K562 (cell line): Measurements from ENCODE around the gene CGREF1. TPM values are rescaled to one million over a fixed set of nuclear protein-coding genes. Genes with fewer than 3 reads are reported as not detected.

Source experiments
- ATAC-seq: fragments of 200-7000 bp; cut with Tn5 transposase; 3 replicates; pipeline ENCODE4 v1.9.1; 2020; ENCODE audit warnings: moderate library complexity
- BruUV-seq: library from RNA; stranded (reverse); fragments of 400-500 nt; replicated peaks from 2 replicates; lab custom pipeline; 2021; lab: Mats Ljungman, UMichigan
- CTCF ChIA-PET: fragments of 300-600 bp; formaldehyde crosslinking; extraction: SDS; loops from one replicate; lab custom pipeline; 2021; ENCODE audit warnings: low intra/inter-chr PET ratio; lab: Yijun Ruan, JAX
- POLR2A ChIA-PET: fragments of 300-600, 350-650 bp; sonication (Branson Sonifier 250); formaldehyde crosslinking; extraction: SDS; loops from one replicate; lab custom pipeline; 2021; ENCODE audit warnings: antibody characterized with exemption, inconsistent platforms; lab: Yijun Ruan, JAX
- DNase-seq, 4 experiments: peaks; one replicate each; pipeline versions ENCODE4 v3.0.0 to v3.0.0-alpha.2; 2011 to 2018; ENCODE audit warnings: low spot score in 3 of 4, mixed read lengths in 3 of 4; ENCODE audit errors: extremely low read depth in 1 of 4
- FAIRE-seq: peaks from 2 replicates; lab custom pipeline; 2011; peaks lifted over from hg19 to GRCh38; lab: Jason Lieb, UNC
- H2AFZ ChIP-seq: 2 replicates; pipeline ENCODE4 v1.6.0; 2011; ENCODE audit warnings: low read depth, low read length, control low read depth, inconsistent platforms
- H3K27ac ChIP-seq: fragments of 200-600 bp; 3 replicates; pipeline ENCODE4 v1.8.0; 2011; ENCODE audit warnings: low read depth, mild to moderate bottlenecking, control low read depth, inconsistent platforms, low read length, moderate library complexity, mixed read lengths; ENCODE audit errors: extremely low read depth
- H3K27me3 ChIP-seq, 2 experiments: fragments of 300-600 bp in 1 of 2; 2 replicates in 1 of 2; 3 replicates in 1 of 2; pipeline versions ENCODE4 v1.6.0 to v1.8.0; 2011; ENCODE audit warnings: inconsistent platforms in 2 of 2, low read length in 2 of 2, mild to moderate bottlenecking in 1 of 2, mixed read lengths in 1 of 2, moderate library complexity in 1 of 2; ENCODE audit not compliant: control insufficient read depth in 2 of 2, insufficient read depth in 2 of 2
- H3K36me3 ChIP-seq: fragments of 300-600 bp; 3 replicates; pipeline ENCODE4 v1.8.0; 2011; ENCODE audit warnings: mild to moderate bottlenecking, low read length, inconsistent platforms; ENCODE audit not compliant: control insufficient read depth, insufficient read depth
- H3K4me1 ChIP-seq, 2 experiments: fragments of 200-600 bp in 1 of 2; replicated peaks in 1 of 2; 2 replicates in 1 of 2; 3 replicates in 1 of 2; pipeline versions ENCODE4 v1.5.1 to v1.8.0; 2011; ENCODE audit warnings: inconsistent platforms in 2 of 2, low read length in 2 of 2, mild to moderate bottlenecking in 1 of 2, mixed read lengths in 1 of 2, moderate library complexity in 1 of 2; ENCODE audit not compliant: control insufficient read depth in 2 of 2, insufficient read depth in 2 of 2
- H3K4me2 ChIP-seq: 2 replicates; pipeline ENCODE4 v1.6.1; 2011; ENCODE audit warnings: low read length, control low read depth, inconsistent platforms, mixed read lengths; ENCODE audit not compliant: insufficient read depth
- H3K4me3 ChIP-seq: fragments of 200-600 bp; sonication (generic), shearing (Covaris generic); 2 replicates; pipeline ENCODE4 v1.5.1; 2016; ENCODE audit warnings: control low read depth, inconsistent platforms
- H3K79me2 ChIP-seq: fragments of 200-600 bp; 3 replicates; pipeline ENCODE4 v1.8.0; 2011; ENCODE audit warnings: low read length, inconsistent platforms; ENCODE audit not compliant: control insufficient read depth, insufficient read depth
- H3K9ac ChIP-seq, 2 experiments: 2 replicates each; pipeline versions ENCODE4 v1.6.0 to v1.6.1; 2011; ENCODE audit warnings: low read depth in 2 of 2, low read length in 2 of 2, control low read depth in 1 of 2, inconsistent platforms in 1 of 2, mild to moderate bottlenecking in 1 of 2, mixed read lengths in 1 of 2; ENCODE audit not compliant: insufficient read depth in 1 of 2
- H3K9me1 ChIP-seq: one replicate; pipeline ENCODE4 v1.6.0; 2011; ENCODE audit warnings: inconsistent platforms, mild to moderate bottlenecking, low read length, moderate library complexity; ENCODE audit not compliant: control insufficient read depth, insufficient read depth
- H3K9me3 ChIP-seq: replicated peaks from 2 replicates; pipeline ENCODE4 v1.5.1; 2011; ENCODE audit warnings: low read depth, low read length, inconsistent platforms; ENCODE audit not compliant: control insufficient read depth, insufficient read depth
- H4K20me1 ChIP-seq: replicated peaks from 2 replicates; pipeline ENCODE4 v1.6.1; 2011; ENCODE audit warnings: low read length, inconsistent platforms, mixed read lengths; ENCODE audit not compliant: control insufficient read depth, insufficient read depth
- FOXO4 ChIP-seq: fragments of 450-650 bp; formaldehyde crosslinking; IDR thresholded peaks from 2 replicates; pipeline ENCODE4 v1.4.0; 2020; ENCODE audit warnings: mild to moderate bottlenecking, moderate library complexity
- KDM4B ChIP-seq, 2 experiments: fragments of 450-650 bp in 1 of 2; sonication (generic) in 1 of 2; IDR thresholded peaks; 2 replicates each; pipeline ENCODE4 v1.6.1; 2016 to 2017; ENCODE audit warnings: borderline replicate concordance in 2 of 2, antibody characterized with exemption in 1 of 2, low read depth in 1 of 2, mild to moderate bottlenecking in 1 of 2
- NFIC ChIP-seq: fragments of 450-650 bp; IDR thresholded peaks from 2 replicates; pipeline ENCODE4 v1.6.1; 2017; ENCODE audit warnings: mild to moderate bottlenecking, inconsistent platforms
- NONO ChIP-seq, 2 experiments: fragments of 200-400 bp in 1 of 2; fragments of 450-650 bp in 1 of 2; formaldehyde crosslinking in 1 of 2; IDR thresholded peaks; 2 replicates each; pipeline ENCODE4 v1.6.1; 2017; ENCODE audit warnings: low read depth in 2 of 2, mild to moderate bottlenecking in 2 of 2, moderate library complexity in 2 of 2, low read length in 1 of 2
- PKNOX1 ChIP-seq: fragments of 450-650 bp; IDR thresholded peaks from 2 replicates; pipeline ENCODE4 v1.6.1; 2016
- RCOR1 ChIP-seq, 2 experiments: IDR thresholded peaks; 2 replicates each; pipeline ENCODE4 v1.6.1; 2012; ENCODE audit warnings: low read depth in 2 of 2, low read length in 2 of 2, borderline replicate concordance in 1 of 2, improper control_type of control experiment in 1 of 2
- RHOXF2B ChIP-seq: fragments of 250-450 bp; sonication (Bioruptor Pico); conservative IDR thresholded peaks from 2 replicates; pipeline ENCODE4 v1.5.1; 2021
- SP1 ChIP-seq: sonication (generic); formaldehyde crosslinking; IDR thresholded peaks from 2 replicates; pipeline ENCODE4 v1.8.1; 2022; ENCODE audit warnings: mild to moderate bottlenecking, missing genetic modification reagents
- TFAP4 ChIP-seq: sonication (generic); formaldehyde crosslinking; IDR thresholded peaks from 2 replicates; pipeline ENCODE4 v1.8.0; 2022; ENCODE audit warnings: missing genetic modification reagents, mild to moderate bottlenecking, moderate library complexity, borderline replicate concordance
- TRIM24 ChIP-seq, 2 experiments: fragments of 450-650 bp; IDR thresholded peaks; 2 replicates each; pipeline ENCODE4 v1.6.1; 2016
- XRCC3 ChIP-seq: fragments of 450-650 bp; IDR thresholded peaks from 2 replicates; pipeline ENCODE4 v1.6.1; 2017; ENCODE audit warnings: mild to moderate bottlenecking, moderate library complexity
- ZBTB17 ChIP-seq: fragments of 450-650 bp; formaldehyde crosslinking; IDR thresholded peaks from 2 replicates; pipeline ENCODE4 v1.4.0; 2020; ENCODE audit warnings: mild to moderate bottlenecking
- ZNF511 ChIP-seq: sonication (generic); formaldehyde crosslinking; IDR thresholded peaks from 2 replicates; pipeline ENCODE4 v1.8.0; 2022; ENCODE audit warnings: mild to moderate bottlenecking, missing genetic modification reagents
- ZNF583 ChIP-seq: fragments of 250-450 bp; sonication (Bioruptor Pico); IDR thresholded peaks from 2 replicates; pipeline ENCODE4 v1.4.0; 2020
- WGBS: fragments of 100-300 bp; shearing (Covaris generic); methylation state at CpG from one replicate; pipeline ENCODE4 v1.1.6; 2016; ENCODE audit warnings: low coverage, mixed read lengths; ENCODE audit not compliant: insufficient coverage; ENCODE audit errors: missing lambda C conversion rate; 5-methylcytosine and 5-hydroxymethylcytosine counted together
- in situ Hi-C: fragments of 300-500 bp; cut with MboI; formaldehyde crosslinking; loops from 4 replicates; pipeline ENCODE4 v1.15.0; 2018; ENCODE audit warnings: inconsistent platforms, mixed read lengths
- intact Hi-C: fragments of 100-400 bp; cut with micrococcal nuclease; formaldehyde crosslinking; loops from 2 replicates; pipeline ENCODE4 v1.14.2; 2022
- polyA plus RNA-seq, 8 experiments: library from polyadenylated mRNA; depleted of rRNA in 4 of 8; stranded (reverse) in 5 of 8; unstranded in 3 of 8; fragments of >200 nt; fragmentation: Nextera tagmentation in 2 of 8; fragmentation: Illumina TruSeq in 1 of 8; extraction: Ambion mirVana in 2 of 8; extraction: Trizol in 1 of 8; gene quantifications; 2 replicates each; pipeline versions ENCODE4 v1.2.1 to v1.2.3, GENCODE V29; 2011 to 2014; ENCODE audit warnings: inconsistent platforms in 1 of 8, missing spikeins in 1 of 8
- total RNA-seq, 7 experiments: library from RNA; depleted of rRNA in 6 of 7; stranded (reverse); fragments of >200 nt in 6 of 7; fragmentation: Illumina TruSeq in 2 of 7; extraction: Trizol in 2 of 7; gene quantifications; 2 replicates each; pipeline versions ENCODE4 v1.2.1 to v1.2.3, GENCODE V29; 2011 to 2021; ENCODE audit warnings: low replicate concordance in 1 of 7
- TF ChIP-seq, protein P1 (sequence below): fragments of 200-800 bp; sonication (Bioruptor generic); IDR thresholded peaks from 2 replicates; pipeline ENCODE4 v1.6.1; 2017; ENCODE audit warnings: missing genetic modification characterization, missing compliant biosample characterization

Gene CGREF1
- total and polyA plus RNA-seq, 9 of the 15 experiments (the other 6 are each of a cell fraction or from before 2014, with no cell fraction given) = 0.07 to 0.50 (median 0.37) TPM

- H3K4me2 ChIP-seq = peak overlapping the region; percentile 98
- intact Hi-C loops = no loop called here
- H3K9me1 ChIP-seq = no peaks in the 10 kb centered on the region
- BruUV-seq = no TSS peak
- CTCF ChIA-PET = interaction anchor here (0.7 kb wide), 1 partner anchor 1489 kb away, joined by 3 read pairs; no protein-coding TSS in a partner anchor
- peak overlapping the region; percentile 82 for H3K4me3 ChIP-seq
- WGBS = 6% methylated on average over 25 of the region's 34 CpGs
- peaks cover 29% of the 10 kb centered on the region for H3K79me2 ChIP-seq
- H3K9ac ChIP-seq = peak overlapping the region; percentile 83 to 90
- peak overlapping the region; percentile 80 for H2AFZ ChIP-seq
- H3K27ac ChIP-seq = peak overlapping the region; percentile 53; the same call in 1 of the 3 replicates
- H4K20me1 ChIP-seq = no peaks in the 10 kb centered on the region
- peaks cover 42 to 57% of the 10 kb centered on the region in 2 experiments for H3K4me1 ChIP-seq
- in situ Hi-C loops = no loop called here
- no peak for FAIRE-seq
- peaks cover 35% of the 10 kb centered on the region; the same call in 2 of the 3 replicates for H3K36me3 ChIP-seq
- ATAC-seq = peak; percentile 18
- peak in 2 of 4 experiments; percentile 40 to 48 for DNase-seq
- H3K9me3 ChIP-seq = no peaks in the 10 kb centered on the region
- H3K27me3 ChIP-seq = no peaks in the 10 kb centered on the region
- POLR2A ChIA-PET = interaction anchor here (0.6 to 2.9 kb wide), 18 partner anchors 9 to 369 kb away, joined by 3 to 32 read pairs (median 4); partner anchors contain the start of gene AGBL5
- TF ChIP-seq XRCC3 (no peak), SP1 (CRISPR knock-in tag) (peak; percentile 48; the same call in 1 of the 2 replicates), RHOXF2B (CRISPR knock-in tag) (no peak), ZNF583 (0 out of 2 replicates have a peak, but pooled peaks have one; percentile 22), NONO (IDR thresholded peaks at IDR 0.05; ENCODE audit: low read depth in 2 of 2, low read length in 1 of 2) (no peak), KDM4B (IDR thresholded peaks at IDR 0.05; ENCODE audit: borderline replicate concordance in 2 of 2, low read depth in 1 of 2) (no peak), PKNOX1 (no peak), ZBTB17 (CRISPR knock-in tag) (0 out of 2 replicates have a peak, but pooled peaks have one; percentile 16), RCOR1 (IDR thresholded peaks at IDR 0.05; ENCODE audit: borderline replicate concordance in 1 of 2, low read depth in 2 of 2, low read length in 2 of 2) (peak in 1 of 2 experiments; percentile 5; a peak in 1 of 4 replicates), FOXO4 (CRISPR knock-in tag) (no peak), TRIM24 (IDR thresholded peaks at IDR 0.05) (no peak), TFAP4 (CRISPR knock-in tag) (peak; percentile 39; the same call in 1 of the 2 replicates), ZNF511 (no peak), NFIC (peak; percentile 59)
- TF ChIP-seq, protein P1, sequence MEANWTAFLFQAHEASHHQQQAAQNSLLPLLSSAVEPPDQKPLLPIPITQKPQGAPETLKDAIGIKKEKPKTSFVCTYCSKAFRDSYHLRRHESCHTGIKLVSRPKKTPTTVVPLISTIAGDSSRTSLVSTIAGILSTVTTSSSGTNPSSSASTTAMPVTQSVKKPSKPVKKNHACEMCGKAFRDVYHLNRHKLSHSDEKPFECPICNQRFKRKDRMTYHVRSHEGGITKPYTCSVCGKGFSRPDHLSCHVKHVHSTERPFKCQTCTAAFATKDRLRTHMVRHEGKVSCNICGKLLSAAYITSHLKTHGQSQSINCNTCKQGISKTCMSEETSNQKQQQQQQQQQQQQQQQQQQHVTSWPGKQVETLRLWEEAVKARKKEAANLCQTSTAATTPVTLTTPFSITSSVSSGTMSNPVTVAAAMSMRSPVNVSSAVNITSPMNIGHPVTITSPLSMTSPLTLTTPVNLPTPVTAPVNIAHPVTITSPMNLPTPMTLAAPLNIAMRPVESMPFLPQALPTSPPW = peak; percentile 48
Measured at GRCh38 chr2:27071990-27072830, 46.7 kb downstream of the CGREF1 start.
